ENCODE data around the gene BSN.

The BSN gene, protein sequence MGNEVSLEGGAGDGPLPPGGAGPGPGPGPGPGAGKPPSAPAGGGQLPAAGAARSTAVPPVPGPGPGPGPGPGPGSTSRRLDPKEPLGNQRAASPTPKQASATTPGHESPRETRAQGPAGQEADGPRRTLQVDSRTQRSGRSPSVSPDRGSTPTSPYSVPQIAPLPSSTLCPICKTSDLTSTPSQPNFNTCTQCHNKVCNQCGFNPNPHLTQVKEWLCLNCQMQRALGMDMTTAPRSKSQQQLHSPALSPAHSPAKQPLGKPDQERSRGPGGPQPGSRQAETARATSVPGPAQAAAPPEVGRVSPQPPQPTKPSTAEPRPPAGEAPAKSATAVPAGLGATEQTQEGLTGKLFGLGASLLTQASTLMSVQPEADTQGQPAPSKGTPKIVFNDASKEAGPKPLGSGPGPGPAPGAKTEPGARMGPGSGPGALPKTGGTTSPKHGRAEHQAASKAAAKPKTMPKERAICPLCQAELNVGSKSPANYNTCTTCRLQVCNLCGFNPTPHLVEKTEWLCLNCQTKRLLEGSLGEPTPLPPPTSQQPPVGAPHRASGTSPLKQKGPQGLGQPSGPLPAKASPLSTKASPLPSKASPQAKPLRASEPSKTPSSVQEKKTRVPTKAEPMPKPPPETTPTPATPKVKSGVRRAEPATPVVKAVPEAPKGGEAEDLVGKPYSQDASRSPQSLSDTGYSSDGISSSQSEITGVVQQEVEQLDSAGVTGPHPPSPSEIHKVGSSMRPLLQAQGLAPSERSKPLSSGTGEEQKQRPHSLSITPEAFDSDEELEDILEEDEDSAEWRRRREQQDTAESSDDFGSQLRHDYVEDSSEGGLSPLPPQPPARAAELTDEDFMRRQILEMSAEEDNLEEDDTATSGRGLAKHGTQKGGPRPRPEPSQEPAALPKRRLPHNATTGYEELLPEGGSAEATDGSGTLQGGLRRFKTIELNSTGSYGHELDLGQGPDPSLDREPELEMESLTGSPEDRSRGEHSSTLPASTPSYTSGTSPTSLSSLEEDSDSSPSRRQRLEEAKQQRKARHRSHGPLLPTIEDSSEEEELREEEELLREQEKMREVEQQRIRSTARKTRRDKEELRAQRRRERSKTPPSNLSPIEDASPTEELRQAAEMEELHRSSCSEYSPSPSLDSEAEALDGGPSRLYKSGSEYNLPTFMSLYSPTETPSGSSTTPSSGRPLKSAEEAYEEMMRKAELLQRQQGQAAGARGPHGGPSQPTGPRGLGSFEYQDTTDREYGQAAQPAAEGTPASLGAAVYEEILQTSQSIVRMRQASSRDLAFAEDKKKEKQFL (N-terminal part only)

DNA sequence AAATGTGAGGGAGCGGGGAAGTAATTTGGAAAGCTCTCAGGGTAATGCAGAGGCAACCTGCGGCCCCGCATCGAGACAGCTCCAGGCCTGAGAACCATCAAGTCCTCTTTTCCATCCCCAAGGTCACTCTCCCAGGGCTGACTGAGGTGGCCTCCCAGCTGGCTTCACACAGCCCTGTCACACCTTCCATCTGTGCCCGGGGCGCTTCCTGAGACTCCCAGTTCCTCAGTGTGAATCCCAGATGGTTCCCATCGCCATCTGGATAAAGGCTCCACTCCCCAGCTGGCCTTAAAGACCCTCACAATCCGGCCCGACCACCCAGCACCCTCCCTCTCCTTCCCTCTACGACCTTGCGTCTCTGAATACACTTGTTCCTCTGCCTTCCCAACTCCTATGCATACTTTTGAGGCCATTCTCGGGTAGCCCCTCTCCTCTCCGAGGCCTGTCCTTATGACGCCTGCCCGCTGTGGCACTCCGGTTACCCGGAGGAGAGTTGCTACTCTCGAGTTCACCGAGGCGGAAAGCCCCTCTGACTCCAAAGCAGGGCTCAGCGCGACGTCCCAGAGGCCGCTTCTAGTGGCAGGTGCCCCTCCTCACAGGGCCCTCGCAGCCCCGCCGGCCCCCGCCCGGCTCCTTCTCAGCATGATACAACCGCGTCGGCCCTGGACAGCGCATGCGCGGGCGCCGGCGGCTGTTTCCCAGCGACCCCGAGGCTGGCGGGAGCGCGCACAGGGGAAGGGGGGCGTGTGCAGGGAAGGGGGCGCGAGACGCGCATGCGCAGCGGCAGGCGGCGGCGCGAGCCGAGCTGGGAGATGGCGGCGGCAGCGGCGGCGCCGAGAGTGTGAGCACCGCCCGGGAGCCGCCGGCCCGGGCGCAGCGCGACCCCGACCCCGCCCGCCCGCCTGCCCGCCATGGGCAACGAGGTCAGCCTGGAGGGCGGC is at the start of gene BSN:
Gene BSN (plus strand): TSS at position 786 of the 941 bp plus-strand sequence. CDS start 126 bp downstream, at position 912.
- FAIRE-seq = no peak

DNA sequence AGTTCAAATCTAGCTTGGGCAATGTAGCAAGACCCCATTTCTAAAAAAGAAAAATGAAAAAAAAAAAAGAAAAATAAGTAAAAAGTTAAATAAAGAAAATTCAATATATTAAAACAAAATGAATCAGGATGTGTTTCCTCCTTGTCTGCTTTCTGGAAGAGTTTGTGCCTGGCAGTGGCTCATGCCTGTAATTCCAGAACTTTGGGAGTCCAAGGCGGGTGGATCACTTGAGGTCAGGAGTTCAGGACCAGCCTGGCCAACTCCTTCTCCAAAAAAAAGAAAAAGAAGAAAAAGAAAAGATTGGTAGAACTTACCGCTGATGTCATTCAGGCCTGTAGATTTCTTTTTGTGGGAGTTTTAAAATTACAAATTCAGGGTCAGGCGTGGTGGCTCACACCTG is 47.4 kb upstream of the BSN start:
- no peak for FAIRE-seq

DNA sequence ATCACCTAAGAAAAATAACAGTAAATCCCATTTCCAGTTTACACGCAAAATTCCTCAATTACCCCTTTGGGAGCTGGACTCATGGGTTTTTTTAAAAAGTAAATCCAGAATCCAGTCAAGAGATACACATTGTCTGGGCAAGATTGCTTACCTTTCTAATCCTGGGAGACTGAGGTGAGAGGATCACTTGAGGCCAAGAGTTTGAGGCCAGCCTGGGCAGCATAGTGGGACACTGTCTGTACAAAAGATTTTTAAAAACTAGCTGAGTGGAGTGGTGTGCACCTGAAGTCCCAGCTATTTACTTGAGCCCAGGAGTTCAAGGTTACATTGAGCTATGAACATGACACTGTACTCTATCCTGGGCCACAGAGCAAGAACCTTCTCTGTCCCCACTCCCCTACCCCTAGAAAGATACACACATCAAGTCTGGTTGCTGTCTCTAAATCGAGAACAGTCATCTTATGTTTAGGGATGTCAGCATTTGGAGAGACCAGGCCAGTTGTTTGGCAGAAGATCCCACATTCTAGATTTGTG is 45.2 kb upstream of the BSN start:
- no peak for FAIRE-seq

DNA sequence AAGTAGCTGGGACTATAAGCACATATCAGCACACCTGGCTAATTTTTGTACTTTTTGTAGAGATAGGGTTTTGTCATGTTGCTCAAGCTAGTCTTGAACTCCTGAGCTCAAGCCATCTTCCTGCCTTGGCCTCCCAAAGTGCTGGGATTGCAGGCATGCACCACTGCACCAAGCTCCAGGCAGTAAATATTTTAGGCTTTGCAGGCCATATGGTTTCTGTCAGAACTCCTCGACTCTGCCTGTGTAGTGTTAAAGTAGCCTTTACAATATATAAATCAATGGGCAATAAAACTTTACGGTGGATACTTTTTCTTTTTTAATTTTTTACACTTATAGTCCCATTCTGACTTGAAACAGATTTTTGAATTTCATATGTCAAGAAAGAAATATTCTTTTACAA is 42.6 kb upstream of the BSN start:
- FAIRE-seq = no peak

DNA sequence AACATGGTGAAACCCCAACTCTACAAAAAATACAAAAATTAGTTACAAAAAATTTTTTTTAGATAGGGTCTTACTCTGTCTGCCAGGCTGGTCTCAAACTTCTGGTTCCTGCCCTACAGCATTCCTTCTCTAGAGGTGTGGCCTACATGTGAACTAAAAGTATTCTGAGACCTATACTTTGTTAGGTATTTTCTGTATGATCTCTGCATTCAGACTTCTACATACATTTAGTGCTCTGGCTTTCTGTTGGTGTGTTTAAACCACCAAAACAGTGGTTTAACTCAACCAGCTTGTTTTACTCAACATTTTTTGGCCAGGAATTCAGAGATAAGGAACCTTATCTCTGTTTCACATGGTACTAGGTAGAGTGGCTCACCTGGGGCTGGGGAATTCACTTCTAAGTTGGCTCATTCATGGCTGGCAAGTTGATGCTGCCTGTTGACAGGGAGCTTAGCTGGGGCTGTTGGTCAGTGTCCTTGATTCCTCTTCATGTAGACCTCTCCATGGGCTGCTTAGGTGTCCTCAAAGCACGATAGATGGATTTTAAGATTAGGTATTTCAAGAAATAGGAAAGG is 41.4 kb upstream of the BSN start:
- FAIRE-seq = no peak

DNA sequence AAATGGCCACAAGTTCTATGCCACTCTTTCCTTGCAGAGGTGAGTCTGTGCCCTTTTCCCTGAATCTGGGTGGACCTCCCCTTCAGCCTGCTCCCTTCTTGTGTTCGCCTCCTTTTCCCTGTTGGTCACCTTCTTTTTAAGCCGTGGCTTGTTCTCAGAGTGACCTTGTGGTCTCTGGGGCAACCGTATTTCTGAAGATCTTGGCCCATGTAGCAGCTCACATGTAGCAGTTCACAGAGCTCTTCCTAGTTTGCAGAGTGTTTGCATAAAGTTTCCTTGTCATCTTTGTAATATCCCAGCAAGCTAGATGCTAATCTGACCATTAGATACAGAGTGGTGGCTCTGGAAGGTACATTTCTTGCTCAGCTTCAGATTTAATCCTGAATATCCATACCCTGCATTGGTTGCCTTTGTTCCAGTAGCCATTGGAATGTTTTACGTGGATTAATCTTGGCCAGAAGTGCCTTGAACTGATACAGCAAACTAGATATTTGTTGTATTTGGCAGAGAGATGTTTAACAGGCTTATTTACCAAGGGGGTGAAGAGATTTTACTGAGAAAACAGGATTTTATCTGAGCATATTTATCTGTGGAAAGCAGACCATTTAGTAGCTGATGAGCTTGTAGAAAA is 40.7 kb upstream of the BSN start:
- no peak for FAIRE-seq

DNA sequence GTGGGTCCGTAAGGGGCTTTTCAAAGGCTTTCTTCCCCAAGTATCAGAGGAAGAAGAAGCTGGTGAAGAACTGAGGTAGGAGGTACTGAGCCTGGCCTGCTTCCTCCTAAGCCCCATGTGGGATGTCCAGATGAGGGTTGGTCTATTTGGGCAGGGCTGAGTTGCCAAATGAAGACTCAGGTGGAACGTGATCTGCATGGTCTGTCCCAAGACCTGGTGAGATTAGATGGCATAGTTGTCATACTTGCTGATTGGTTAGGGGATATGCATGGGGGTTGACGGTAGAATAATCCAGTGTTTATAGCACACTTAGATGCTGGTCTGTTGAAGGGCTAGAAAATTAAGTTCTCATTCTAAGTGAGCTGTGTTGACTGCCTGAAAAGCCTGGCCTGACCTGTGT is 36.3 kb upstream of the BSN start:
- no peak for FAIRE-seq

DNA sequence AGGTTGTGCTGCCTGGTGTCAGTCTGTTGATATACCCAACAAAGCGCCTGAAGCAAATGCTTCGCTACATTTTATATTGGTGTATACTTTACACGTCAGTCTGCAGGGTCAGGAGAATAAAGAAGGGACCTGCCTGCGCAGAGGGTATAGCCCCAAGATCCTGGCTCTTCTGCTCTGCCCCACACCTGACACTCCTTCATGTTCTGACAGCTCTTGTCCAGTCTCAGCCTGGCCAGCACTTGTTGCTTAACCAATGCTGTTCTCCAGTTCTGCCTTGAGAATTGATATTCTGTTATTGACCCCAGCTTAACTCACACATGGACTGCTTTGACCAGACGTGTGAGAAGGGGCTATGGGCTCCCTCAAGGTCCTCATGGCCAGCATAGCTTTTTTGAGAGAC is 35.8 kb upstream of the BSN start:
- FAIRE-seq = no peak

DNA sequence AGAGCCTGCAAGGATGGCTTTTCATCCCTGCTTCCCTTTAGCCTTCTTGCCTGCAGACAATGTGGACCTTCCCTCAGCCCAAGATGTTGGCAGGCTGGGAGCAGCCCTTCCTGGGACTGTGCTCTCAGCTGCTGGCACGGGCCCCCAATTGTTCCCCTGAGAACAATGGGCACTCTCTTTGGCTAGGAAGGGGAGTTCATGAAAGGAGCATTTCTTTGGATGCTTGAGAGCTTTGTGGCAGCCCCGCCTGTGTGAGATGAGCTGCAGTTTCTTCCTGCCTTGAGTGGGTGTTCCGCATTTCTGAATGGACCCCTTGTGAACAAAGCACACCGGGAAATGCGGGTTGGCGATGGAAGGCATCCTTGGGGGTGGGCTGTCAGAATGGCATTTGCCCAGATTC is 35.0 kb upstream of the BSN start:
- no peak for FAIRE-seq

DNA sequence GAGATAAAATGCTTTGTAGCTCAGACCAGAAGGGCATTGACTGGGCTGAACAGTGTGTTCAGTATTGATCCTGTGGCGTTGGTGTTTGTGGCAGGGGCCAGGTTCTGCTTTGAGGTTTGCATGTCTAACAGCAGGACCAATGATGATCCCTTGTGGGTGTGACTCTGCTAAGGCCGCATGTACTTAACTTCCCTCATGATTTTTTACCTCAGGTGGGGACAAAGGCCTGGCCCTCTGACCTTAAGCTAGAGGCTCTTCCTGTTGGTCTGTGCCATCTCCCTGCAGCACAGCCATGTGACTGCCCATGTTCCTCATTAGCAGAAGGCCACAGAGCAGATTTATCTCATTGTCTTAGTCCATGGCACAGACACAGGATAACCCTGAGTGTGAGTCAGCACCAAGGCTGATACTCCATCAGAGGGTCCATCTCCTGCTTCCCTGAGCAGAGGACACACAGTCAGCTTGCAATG is 34.3 kb upstream of the BSN start:
- FAIRE-seq = no peak

DNA sequence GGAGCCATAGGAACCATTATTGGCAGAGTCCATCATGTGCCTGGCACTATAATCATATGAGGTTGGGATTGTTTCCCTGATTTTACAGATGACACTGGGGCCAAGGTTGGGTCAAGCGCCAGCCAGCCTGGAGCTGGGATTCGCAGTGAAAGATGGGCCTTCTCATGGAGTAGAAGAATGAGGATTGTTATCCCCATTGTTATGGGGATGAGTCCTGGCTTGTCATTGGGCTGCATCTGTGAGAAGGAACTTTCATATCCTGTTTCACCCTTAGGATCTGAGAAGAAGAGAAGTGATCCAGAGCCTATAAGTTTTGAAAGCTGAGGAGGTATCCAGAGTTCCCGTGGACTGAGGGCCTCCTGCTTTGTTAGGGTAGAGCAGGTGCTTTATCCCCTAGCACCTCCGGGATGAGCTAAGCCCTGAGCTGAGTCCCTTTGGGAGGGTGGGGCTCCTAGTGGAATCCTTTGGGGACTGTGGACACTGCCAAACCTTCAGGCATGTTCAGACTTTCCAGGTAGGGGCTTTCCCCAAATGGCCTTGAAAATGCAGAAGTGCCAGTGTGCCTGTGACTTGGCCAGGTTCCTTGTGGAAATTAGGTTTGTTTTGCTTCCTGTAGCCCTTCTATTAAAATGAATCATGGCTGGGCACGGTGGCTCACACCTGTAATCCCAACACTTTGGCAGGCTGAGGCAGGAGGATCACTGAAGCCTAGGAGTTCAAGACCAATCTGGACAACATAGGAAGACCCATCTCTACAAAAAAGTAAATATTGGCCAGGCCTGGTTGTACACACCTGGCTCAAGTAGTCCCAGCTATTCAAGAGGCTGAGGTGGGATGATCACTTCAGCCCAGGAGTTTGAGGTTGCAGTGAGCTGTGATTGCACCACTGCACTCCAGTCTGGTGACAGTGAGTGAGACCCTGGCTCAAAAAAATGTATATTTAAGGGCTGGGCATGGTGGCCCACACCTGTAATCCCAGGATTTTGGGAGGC is 30.2 kb upstream of the BSN start:
- FAIRE-seq = no peak

DNA sequence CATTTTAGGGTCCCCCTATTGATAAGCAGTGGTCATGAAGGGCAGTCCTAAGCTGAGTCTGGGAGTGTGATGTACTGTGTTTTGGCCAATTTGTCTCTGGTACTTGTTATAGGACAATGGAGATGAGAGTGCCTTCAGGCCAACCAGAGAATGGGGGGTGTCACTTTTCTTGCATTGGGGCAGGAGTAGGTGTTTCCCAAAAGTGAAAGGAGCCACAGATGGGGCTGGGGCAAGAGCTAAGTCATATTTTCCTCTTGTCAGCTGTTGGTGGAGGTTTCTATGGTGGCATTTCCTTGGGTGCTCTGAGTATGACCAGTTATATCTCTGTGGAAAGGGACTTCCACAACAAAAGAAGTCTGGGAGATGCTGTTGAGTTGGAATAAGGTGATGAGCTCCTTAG is 24.7 kb upstream of the BSN start:
- FAIRE-seq = no peak

DNA sequence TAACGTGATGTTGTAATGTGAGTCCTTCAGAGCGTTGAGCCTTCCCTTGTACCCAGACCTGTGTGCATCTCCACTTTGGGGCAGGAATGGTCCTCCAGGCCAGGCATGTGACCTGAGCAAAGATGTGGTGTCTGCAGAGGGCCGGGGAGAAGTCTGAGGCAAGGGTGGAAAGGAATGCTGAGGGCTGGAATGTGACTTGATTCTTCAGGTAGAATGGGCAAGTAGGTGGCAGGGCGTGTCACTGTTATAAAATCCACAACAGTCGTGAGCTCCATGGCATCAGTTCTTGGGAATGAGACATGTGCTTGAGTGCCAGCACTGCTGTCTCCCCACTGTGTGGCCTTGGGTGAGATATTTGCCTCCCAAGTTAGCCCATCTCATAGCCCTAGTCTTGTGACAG is 24.0 kb upstream of the BSN start:
- no peak for FAIRE-seq

DNA sequence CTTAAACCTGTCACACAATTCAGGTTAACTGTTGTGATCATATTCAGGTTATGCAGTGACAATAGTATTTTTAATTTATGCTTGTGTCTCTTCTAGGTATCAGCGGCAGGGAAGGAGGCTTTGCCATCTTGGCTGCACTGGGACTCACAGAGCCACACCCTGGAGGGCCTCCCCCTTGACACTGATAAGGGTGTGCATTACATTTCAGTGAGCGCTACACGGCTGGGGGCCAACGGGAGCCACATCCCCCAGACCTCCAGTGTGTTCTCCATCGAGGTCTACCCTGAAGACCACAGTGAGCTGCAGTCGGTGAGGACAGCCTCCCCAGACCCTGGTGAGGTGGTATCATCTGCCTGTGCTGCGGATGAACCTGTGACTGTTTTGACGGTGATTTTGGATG is 23.6 kb upstream of the BSN start:
- no peak for FAIRE-seq

DNA sequence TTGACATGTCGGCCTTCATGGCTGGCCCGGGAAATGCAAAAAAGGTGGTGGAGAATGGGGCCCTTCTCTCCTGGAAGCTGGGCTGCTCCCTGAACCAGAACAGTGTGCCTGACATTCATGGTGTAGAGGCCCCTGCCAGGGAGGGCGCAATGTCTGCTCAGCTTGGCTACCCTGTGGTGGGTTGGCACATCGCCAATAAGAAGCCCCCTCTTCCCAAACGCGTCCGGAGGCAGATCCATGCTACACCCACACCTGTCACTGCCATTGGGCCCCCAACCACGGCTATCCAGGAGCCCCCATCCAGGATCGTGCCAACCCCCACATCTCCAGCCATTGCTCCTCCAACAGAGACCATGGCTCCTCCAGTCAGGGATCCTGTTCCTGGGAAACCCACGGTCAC is 23.1 kb upstream of the BSN start:
- no peak for FAIRE-seq

DNA sequence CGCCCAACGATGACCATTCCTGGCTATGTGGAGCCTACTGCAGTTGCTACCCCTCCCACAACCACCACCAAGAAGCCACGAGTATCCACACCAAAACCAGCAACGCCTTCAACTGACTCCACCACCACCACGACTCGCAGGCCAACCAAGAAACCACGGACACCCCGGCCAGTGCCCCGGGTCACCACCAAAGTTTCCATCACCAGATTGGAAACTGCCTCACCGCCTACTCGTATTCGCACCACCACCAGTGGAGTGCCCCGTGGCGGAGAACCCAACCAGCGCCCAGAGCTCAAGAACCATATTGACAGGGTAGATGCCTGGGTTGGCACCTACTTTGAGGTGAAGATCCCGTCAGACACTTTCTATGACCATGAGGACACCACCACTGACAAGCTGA is 22.6 kb upstream of the BSN start:
- no peak for FAIRE-seq

DNA sequence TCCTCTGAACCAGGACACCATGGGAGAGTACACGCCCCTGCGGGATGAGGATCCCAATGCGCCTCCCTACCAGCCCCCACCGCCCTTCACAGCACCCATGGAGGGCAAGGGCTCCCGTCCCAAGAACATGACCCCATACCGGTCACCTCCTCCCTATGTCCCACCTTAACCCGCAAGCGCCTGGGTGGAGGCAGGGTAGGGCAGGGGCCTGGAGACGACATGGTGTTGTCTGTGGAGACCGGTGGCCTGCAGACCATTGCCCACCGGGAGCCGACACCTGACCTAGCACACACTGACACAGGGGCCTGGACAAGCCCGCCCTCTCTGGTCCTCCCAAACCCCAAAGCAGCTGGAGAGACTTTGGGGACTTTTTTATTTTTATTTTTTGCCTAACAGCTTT is 21.2 kb upstream of the BSN start:
- FAIRE-seq = no peak

DNA sequence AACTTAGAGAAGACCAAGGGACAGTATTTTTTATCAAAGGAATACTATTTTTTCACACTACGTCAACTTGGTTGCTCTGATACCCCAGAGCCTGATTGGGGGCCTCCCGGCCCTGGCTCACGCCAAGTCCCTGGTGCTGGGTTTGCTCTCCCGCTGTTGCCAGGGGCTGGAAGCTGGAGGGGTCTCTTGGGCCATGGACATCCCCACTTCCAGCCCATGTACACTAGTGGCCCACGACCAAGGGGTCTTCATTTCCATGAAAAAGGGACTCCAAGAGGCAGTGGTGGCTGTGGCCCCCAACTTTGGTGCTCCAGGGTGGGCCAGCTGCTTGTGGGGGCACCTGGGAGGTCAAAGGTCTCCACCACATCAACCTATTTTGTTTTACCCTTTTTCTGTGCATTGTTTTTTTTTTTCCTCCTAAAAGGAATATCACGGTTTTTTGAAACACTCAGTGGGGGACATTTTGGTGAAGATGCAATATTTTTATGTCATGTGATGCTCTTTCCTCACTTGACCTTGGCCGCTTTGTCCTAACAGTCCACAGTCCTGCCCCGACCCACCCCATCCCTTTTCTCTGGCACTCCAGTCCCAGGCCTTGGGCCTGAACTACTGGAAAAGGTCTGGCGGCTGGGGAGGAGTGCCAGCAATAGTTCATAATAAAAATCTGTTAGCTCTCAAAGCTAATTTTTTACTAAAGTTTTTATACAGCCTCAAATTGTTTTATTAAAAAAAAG is 20.3 kb upstream of the BSN start:
- FAIRE-seq = no peak

Measured in colon (tissue), 2 donors.